Neural cell (in vitro differentiated cells): ENCODE measurements around the gene NUP133. TPM values are rescaled to one million over a fixed set of nuclear protein-coding genes. Genes with fewer than 3 reads are reported as not detected.

Source experiments
- H2AFZ ChIP-seq: fragments of 200-600, 300-800 bp; sonication (generic), shearing (Covaris generic); 2 replicates; pipeline ENCODE4 v1.6.0; 2014; ENCODE audit warnings: low read depth, mild to moderate bottlenecking, antibody characterized with exemption, low read length, moderate library complexity
- H3F3A ChIP-seq: fragments of 200-600 bp; shearing (Covaris generic); 2 replicates; pipeline ENCODE4 v1.6.1; 2016; ENCODE audit warnings: mild to moderate bottlenecking, moderate library complexity, mixed read lengths, antibody characterized with exemption, low read length; ENCODE audit not compliant: insufficient read depth, poor library complexity, severe bottlenecking
- H3K27ac ChIP-seq: fragments of 200-600, 300-800 bp; sonication (generic), shearing (Covaris generic); 2 replicates; pipeline ENCODE4 v1.5.1; 2014; ENCODE audit warnings: mild to moderate bottlenecking, low read length, moderate library complexity
- H3K27me3 ChIP-seq: fragments of 300-800, 200-600 bp; sonication (generic), shearing (Covaris generic); 2 replicates; pipeline ENCODE4 v1.6.0; 2014; ENCODE audit warnings: mild to moderate bottlenecking, low read depth, low read length, moderate library complexity; ENCODE audit not compliant: insufficient read depth
- H3K36me3 ChIP-seq: fragments of 300-800, 200-600 bp; sonication (generic), shearing (Covaris generic); 2 replicates; pipeline ENCODE4 v1.5.1; 2014; ENCODE audit warnings: mild to moderate bottlenecking, antibody characterized with exemption, low read length, moderate library complexity; ENCODE audit not compliant: insufficient read depth
- H3K4me2 ChIP-seq: fragments of 300-800, 200-600 bp; sonication (generic), shearing (Covaris generic); 2 replicates; pipeline ENCODE4 v1.6.0; 2014; ENCODE audit warnings: mild to moderate bottlenecking, low read length
- H3K4me3 ChIP-seq: fragments of 300-800, 200-600 bp; sonication (generic), shearing (Covaris generic); 2 replicates; pipeline ENCODE4 v1.5.1; 2014; ENCODE audit warnings: mild to moderate bottlenecking, low read length, moderate library complexity
- H3K79me2 ChIP-seq: fragments of 200-600 bp; shearing (Covaris generic); replicated peaks from 2 replicates; pipeline ENCODE4 v1.6.0; 2014; ENCODE audit warnings: mild to moderate bottlenecking, low read length, moderate library complexity; ENCODE audit not compliant: insufficient read depth
- H3K9ac ChIP-seq: fragments of 300-800, 200-600 bp; sonication (generic), shearing (Covaris generic); 2 replicates; pipeline ENCODE4 v1.6.1; 2016; ENCODE audit warnings: mild to moderate bottlenecking, low read length, mixed read lengths
- H3K9me2 ChIP-seq: fragments of 200-600 bp; shearing (Covaris generic); 2 replicates; pipeline ENCODE4 v1.6.1; 2016; ENCODE audit warnings: mild to moderate bottlenecking, low read length, mixed read lengths; ENCODE audit not compliant: insufficient read depth
- H3K9me3 ChIP-seq: fragments of 200-600, 300-800 bp; sonication (generic), shearing (Covaris generic); 2 replicates; pipeline ENCODE4 v1.6.1; 2016; ENCODE audit warnings: mild to moderate bottlenecking, mixed run types, low read length, moderate library complexity, mixed read lengths
- H4K20me1 ChIP-seq: fragments of 200-600 bp; shearing (Covaris generic); 2 replicates; pipeline ENCODE4 v1.6.1; 2016; ENCODE audit warnings: mild to moderate bottlenecking, mixed run types; ENCODE audit not compliant: insufficient read depth
- EP300 ChIP-seq: fragments of 450-650 bp; conservative IDR thresholded peaks from 2 replicates; pipeline ENCODE4 v1.6.1; 2014; ENCODE audit warnings: antibody characterized with exemption, mild to moderate bottlenecking, moderate library complexity; ENCODE audit not compliant: poor library complexity, severe bottlenecking
- EZH2 ChIP-seq: fragments of 200-600, 300-800 bp; shearing (Covaris generic), sonication (generic); IDR thresholded peaks from 2 replicates; pipeline ENCODE4 v1.6.1; 2014; ENCODE audit warnings: antibody characterized with exemption, low read length, borderline replicate concordance, mild to moderate bottlenecking; ENCODE audit not compliant: insufficient read depth, poor library complexity, severe bottlenecking
- MXI1 ChIP-seq: fragments of 450-650 bp; conservative IDR thresholded peaks from 2 replicates; pipeline ENCODE4 v1.6.1; 2014; ENCODE audit warnings: antibody characterized with exemption, mild to moderate bottlenecking; ENCODE audit not compliant: poor library complexity, severe bottlenecking
- POLR2AphosphoS5 ChIP-seq: IDR thresholded peaks from 2 replicates; pipeline ENCODE4 v1.6.1; 2012
- RAD21 ChIP-seq: fragments of 450-650 bp; conservative IDR thresholded peaks from 2 replicates; pipeline ENCODE4 v1.6.1; 2014; ENCODE audit warnings: antibody characterized with exemption, mild to moderate bottlenecking, moderate library complexity
- TAF1 ChIP-seq: IDR thresholded peaks from 2 replicates; pipeline ENCODE4 v1.6.1; 2012; ENCODE audit warnings: low read depth
- polyA plus RNA-seq: library from polyadenylated mRNA; depleted of rRNA; stranded (reverse); fragments of >200 nt; gene quantifications from 2 replicates; pipeline ENCODE4 v1.2.3, GENCODE V29; 2014
- TF ChIP-seq, protein P1 (sequence below): IDR thresholded peaks from 2 replicates; pipeline ENCODE4 v1.6.1; 2012; ENCODE audit warnings: borderline replicate concordance

The NUP133 gene
- polyA plus RNA-seq, 1 donor from 2014 or later: 73.4 TPM

GRCh38 chr1:229526695-229527094, 18.6 kb upstream of the NUP133 start:
- Histone ChIP-seq H3K9ac (no peak overlapping the region), H3K27ac (no peak overlapping the region), H3K4me3 (no peak overlapping the region), H3K36me3 (no peaks in the 10 kb centered on the region), H4K20me1 (no peaks in the 10 kb centered on the region), H3K9me3 (no peaks in the 10 kb centered on the region), H3F3A (no peaks in the 10 kb centered on the region), H3K9me2 (no peaks in the 10 kb centered on the region), H3K27me3 (no peaks in the 10 kb centered on the region), H3K4me2 (no peak overlapping the region), H2AFZ (no peak overlapping the region), H3K79me2 (no peaks in the 10 kb centered on the region)
- TF ChIP-seq RAD21 (no peak), TAF1 (no peak), POLR2AphosphoS5 (no peak), EZH2 (no peak), MXI1 (no peak), EP300 (no peak)
- TF ChIP-seq, protein P1, sequence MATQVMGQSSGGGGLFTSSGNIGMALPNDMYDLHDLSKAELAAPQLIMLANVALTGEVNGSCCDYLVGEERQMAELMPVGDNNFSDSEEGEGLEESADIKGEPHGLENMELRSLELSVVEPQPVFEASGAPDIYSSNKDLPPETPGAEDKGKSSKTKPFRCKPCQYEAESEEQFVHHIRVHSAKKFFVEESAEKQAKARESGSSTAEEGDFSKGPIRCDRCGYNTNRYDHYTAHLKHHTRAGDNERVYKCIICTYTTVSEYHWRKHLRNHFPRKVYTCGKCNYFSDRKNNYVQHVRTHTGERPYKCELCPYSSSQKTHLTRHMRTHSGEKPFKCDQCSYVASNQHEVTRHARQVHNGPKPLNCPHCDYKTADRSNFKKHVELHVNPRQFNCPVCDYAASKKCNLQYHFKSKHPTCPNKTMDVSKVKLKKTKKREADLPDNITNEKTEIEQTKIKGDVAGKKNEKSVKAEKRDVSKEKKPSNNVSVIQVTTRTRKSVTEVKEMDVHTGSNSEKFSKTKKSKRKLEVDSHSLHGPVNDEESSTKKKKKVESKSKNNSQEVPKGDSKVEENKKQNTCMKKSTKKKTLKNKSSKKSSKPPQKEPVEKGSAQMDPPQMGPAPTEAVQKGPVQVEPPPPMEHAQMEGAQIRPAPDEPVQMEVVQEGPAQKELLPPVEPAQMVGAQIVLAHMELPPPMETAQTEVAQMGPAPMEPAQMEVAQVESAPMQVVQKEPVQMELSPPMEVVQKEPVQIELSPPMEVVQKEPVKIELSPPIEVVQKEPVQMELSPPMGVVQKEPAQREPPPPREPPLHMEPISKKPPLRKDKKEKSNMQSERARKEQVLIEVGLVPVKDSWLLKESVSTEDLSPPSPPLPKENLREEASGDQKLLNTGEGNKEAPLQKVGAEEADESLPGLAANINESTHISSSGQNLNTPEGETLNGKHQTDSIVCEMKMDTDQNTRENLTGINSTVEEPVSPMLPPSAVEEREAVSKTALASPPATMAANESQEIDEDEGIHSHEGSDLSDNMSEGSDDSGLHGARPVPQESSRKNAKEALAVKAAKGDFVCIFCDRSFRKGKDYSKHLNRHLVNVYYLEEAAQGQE: no peak

GRCh38 chr1:229523052-229523451, 14.9 kb upstream of the NUP133 start:
- no peak overlapping the region for H2AFZ ChIP-seq
- H3K27me3 ChIP-seq: no peaks in the 10 kb centered on the region
- no peaks in the 10 kb centered on the region for H3F3A ChIP-seq
- no peak overlapping the region for H3K27ac ChIP-seq
- no peaks in the 10 kb centered on the region for H3K79me2 ChIP-seq
- H3K36me3 ChIP-seq: no peaks in the 10 kb centered on the region
- H3K9ac ChIP-seq: no peak overlapping the region
- H3K9me3 ChIP-seq: no peaks in the 10 kb centered on the region
- no peak overlapping the region for H3K4me2 ChIP-seq
- no peaks in the 10 kb centered on the region for H3K9me2 ChIP-seq
- no peak overlapping the region for H3K4me3 ChIP-seq
- TF ChIP-seq EZH2: no peak
- TF ChIP-seq MXI1: no peak
- no peak for TF ChIP-seq EP300
- TF ChIP-seq, protein P1: no peak
- TF ChIP-seq TAF1: no peak
- H4K20me1 ChIP-seq: no peaks in the 10 kb centered on the region
